ENCODE measurements around the gene PRKCB.

DNA sequence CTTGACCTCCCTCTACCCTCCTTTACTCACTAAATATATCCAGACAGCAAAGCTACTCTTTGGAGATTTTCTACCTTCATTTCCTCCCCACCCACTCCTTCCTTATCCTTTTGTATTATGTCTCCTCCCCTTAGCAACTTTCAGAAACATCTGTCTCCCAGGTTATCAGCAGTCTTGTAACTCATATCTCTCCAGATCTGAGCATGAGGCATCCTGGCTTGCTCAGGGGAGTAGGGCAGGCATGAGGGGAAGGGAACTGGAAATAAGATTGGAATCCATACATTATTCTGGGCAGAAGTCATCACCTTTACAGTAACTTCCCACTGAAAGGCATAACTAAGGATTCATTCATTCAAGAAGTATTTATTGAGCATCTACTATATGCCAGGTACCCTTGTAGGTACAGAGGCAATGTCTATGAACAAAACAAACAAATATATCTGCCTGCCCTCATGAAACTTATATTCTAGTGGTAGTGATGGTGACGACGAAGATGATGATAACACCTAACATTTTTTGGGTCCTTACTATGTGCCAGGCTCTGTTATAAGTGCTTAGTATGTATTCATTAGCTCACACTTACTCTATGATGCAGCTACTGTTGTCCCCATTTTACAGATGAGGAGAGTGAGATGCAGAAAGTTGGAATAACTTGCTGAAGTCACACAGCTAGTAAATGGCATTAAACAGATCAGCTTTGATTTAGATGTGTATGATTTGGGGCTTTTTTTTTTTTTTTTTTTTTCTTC is 296.4 kb downstream of the PRKCB start:
- TF ChIP-seq RCOR1 (IDR thresholded peaks at IDR 0.05; ENCODE audit: low read depth, low read length) (no peak), POLR2A (IDR thresholded peaks at IDR 0.05; ENCODE audit: low read length) (no peak), SMC3 (IDR thresholded peaks at IDR 0.05) (no peak)
- TF ChIP-seq, protein P1, sequence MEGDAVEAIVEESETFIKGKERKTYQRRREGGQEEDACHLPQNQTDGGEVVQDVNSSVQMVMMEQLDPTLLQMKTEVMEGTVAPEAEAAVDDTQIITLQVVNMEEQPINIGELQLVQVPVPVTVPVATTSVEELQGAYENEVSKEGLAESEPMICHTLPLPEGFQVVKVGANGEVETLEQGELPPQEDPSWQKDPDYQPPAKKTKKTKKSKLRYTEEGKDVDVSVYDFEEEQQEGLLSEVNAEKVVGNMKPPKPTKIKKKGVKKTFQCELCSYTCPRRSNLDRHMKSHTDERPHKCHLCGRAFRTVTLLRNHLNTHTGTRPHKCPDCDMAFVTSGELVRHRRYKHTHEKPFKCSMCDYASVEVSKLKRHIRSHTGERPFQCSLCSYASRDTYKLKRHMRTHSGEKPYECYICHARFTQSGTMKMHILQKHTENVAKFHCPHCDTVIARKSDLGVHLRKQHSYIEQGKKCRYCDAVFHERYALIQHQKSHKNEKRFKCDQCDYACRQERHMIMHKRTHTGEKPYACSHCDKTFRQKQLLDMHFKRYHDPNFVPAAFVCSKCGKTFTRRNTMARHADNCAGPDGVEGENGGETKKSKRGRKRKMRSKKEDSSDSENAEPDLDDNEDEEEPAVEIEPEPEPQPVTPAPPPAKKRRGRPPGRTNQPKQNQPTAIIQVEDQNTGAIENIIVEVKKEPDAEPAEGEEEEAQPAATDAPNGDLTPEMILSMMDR (IDR thresholded peaks at IDR 0.05) = no peak

Data from A549 (cell line).